OCI-LY1 (cell line): ENCODE measurements around the gene CD48.

ENCODE experiments used
- EZH2 ChIP-seq: fragments of 200-600 bp; sonication (generic), shearing (Covaris generic); IDR thresholded peaks from 2 replicates; pipeline ENCODE4 v1.8.0; 2017; ENCODE audit warnings: borderline replicate concordance, mixed run types, mild to moderate bottlenecking, antibody characterized with exemption, low read length, moderate library complexity, mixed read lengths
- TF ChIP-seq, protein P1 (sequence below): fragments of 200-600 bp; sonication (generic), shearing (Covaris generic); IDR thresholded peaks from 2 replicates; pipeline ENCODE4 v1.5.1; 2017; ENCODE audit warnings: mild to moderate bottlenecking, antibody characterized with exemption, low read length, moderate library complexity, mixed read lengths

DNA sequence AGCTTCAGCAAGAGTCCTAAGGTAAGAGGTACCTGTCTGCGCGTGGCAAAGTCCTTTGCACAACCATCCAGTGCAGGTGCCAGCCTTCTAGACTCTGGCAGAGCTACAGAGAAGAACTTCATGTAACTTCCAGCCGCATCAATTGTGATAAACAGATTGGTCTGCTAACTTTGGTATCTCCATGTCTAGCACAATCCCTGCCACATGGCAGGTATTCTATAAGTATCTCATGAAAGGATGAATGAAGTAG, 29.8 kb downstream of the CD48 start:
- no peak for TF ChIP-seq EZH2
- TF ChIP-seq, protein P1, sequence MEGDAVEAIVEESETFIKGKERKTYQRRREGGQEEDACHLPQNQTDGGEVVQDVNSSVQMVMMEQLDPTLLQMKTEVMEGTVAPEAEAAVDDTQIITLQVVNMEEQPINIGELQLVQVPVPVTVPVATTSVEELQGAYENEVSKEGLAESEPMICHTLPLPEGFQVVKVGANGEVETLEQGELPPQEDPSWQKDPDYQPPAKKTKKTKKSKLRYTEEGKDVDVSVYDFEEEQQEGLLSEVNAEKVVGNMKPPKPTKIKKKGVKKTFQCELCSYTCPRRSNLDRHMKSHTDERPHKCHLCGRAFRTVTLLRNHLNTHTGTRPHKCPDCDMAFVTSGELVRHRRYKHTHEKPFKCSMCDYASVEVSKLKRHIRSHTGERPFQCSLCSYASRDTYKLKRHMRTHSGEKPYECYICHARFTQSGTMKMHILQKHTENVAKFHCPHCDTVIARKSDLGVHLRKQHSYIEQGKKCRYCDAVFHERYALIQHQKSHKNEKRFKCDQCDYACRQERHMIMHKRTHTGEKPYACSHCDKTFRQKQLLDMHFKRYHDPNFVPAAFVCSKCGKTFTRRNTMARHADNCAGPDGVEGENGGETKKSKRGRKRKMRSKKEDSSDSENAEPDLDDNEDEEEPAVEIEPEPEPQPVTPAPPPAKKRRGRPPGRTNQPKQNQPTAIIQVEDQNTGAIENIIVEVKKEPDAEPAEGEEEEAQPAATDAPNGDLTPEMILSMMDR = no peak
